ENCODE data around the gene FHOD1. TPM values are rescaled to one million over a fixed set of nuclear protein-coding genes. Genes with fewer than 3 reads are reported as not detected.

FHOD1 gene
- total RNA-seq, 4 donors from 2014 or later = 9.7 to 15.5 (median 12.9) TPM

- no peak overlapping the region for H3K4me3 ChIP-seq
- peak; percentile 26 for ATAC-seq
- H3K4me1 ChIP-seq = peaks cover 0 to 47% (median 14%) of the 10 kb centered on the region in 3 donors
- TF ChIP-seq EP300 (IDR thresholded peaks at IDR 0.05) (no peak), POLR2A (IDR thresholded peaks at IDR 0.05) (no peak), CTCF (IDR thresholded peaks at IDR 0.05) (peak in 3 of 4 experiments; percentile 31 to 56 (median 38))
- no peaks in the 10 kb centered on the region for H3K27me3 ChIP-seq
- peaks cover 0 to 86% of the 10 kb centered on the region in 2 donors for H3K36me3 ChIP-seq
- WGBS, 2 donors (ENCODE audit: low coverage in 1 of 2) = 50 to 70% methylated on average over 1 to 2 of the region's 12 CpGs
- H3K9me3 ChIP-seq = no peaks in the 10 kb centered on the region
- H3K27ac ChIP-seq = no peak overlapping the region
These were observed 49.0 kb downstream of the FHOD1 start for GRCh38 chr16:67198238-67198734.

DNA sequence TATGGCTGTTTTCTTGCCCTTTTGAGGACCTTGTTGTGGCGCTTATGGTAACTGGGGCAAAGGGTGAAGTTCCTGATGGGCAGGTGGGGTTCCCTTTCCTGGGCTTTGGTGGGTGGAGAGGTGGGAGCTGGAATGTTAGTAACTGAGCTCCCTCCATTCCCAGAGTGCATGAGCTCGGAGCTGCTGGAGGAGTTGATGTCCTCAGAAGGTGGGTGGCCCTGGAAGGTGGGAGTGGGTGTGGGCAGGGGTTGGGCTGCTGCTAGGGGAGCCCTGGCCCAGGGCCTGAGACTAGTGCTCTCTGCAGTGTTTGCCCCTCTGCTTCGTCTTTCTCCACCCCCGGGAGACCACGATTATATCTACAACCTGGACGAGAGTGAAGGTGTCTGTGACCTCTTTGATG is 49.6 kb downstream of the FHOD1 start:
- Histone ChIP-seq H3K36me3 (peaks cover 0 to 82% of the 10 kb centered on the region in 2 donors), H3K27ac (no peak overlapping the region), H3K9me3 (no peaks in the 10 kb centered on the region), H3K4me1 (peaks cover 0 to 53% (median 20%) of the 10 kb centered on the region in 3 donors), H3K27me3 (no peaks in the 10 kb centered on the region), H3K4me3 (no peak overlapping the region)
- no peak for ATAC-seq
- 100% methylated on average over 1 of the region's 6 CpGs; no CpG with 5 or more reads in 1 of the 2 donors for WGBS, 2 donors (ENCODE audit: low coverage in 1 of 2)
- TF ChIP-seq EP300 (IDR thresholded peaks at IDR 0.05) (no peak), POLR2AphosphoS5 (IDR thresholded peaks at IDR 0.05) (no peak), POLR2A (IDR thresholded peaks at IDR 0.05) (no peak), CTCF (IDR thresholded peaks at IDR 0.05) (no peak)

- no peak overlapping the region for H3K27ac ChIP-seq
- no peaks in the 10 kb centered on the region for H3K9me3 ChIP-seq
- no CpG with 5 or more reads among the region's 1 CpG for WGBS, 2 donors (ENCODE audit: low coverage in 1 of 2)
- ATAC-seq = no peak
- H3K4me3 ChIP-seq = no peak overlapping the region
- peaks cover 0 to 58% (median 22%) of the 10 kb centered on the region in 3 donors for H3K4me1 ChIP-seq
- TF ChIP-seq EP300 (IDR thresholded peaks at IDR 0.05) (no peak), CTCF (IDR thresholded peaks at IDR 0.05) (no peak), POLR2A (IDR thresholded peaks at IDR 0.05) (no peak), POLR2AphosphoS5 (IDR thresholded peaks at IDR 0.05) (no peak)
- peaks cover 0 to 74% of the 10 kb centered on the region in 2 donors for H3K36me3 ChIP-seq
- no peaks in the 10 kb centered on the region for H3K27me3 ChIP-seq
These were observed 50.4 kb downstream of the FHOD1 start for GRCh38 chr16:67196881-67197280.

DNA sequence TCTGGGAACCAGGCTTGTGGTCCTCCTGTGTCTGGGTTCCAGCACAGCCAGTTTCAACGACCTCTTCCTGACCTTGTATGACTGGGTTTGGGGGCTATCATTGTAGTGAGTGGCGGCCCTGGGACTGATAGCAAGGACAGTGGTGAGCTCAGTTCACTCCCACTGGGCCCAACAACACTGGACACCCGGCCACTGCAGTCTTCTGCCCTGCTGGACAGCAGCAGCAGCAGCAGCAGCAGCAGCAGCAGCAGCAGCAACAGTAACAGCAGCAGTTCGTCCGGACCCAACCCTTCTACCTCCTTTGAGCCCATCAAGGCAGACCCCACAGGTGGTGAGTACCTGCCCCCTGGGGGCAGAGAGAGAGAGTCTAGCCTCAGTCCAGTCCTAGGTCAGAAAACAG is 51.6 kb downstream of the FHOD1 start:
- Histone ChIP-seq H3K4me1 (peaks cover 0 to 70% (median 28%) of the 10 kb centered on the region in 3 donors), H3K27ac (no peak overlapping the region), H3K9me3 (no peaks in the 10 kb centered on the region), H3K36me3 (peaks cover 0 to 65% of the 10 kb centered on the region in 2 donors), H3K27me3 (no peaks in the 10 kb centered on the region), H3K4me3 (no peak overlapping the region)
- no peak for TF ChIP-seq POLR2A (IDR thresholded peaks at IDR 0.05)
- no peak for TF ChIP-seq EP300 (IDR thresholded peaks at IDR 0.05)
- no peak for TF ChIP-seq POLR2AphosphoS5 (IDR thresholded peaks at IDR 0.05)
- no peak for TF ChIP-seq CTCF (IDR thresholded peaks at IDR 0.05)
- 65% methylated on average over 2 of the region's 5 CpGs; no CpG with 5 or more reads in 1 of the 2 donors for WGBS, 2 donors (ENCODE audit: low coverage in 1 of 2)
- no peak for ATAC-seq

- H3K4me1 ChIP-seq = peaks cover 0 to 64% (median 25%) of the 10 kb centered on the region in 3 donors
- TF ChIP-seq CTCF (IDR thresholded peaks at IDR 0.05) (no peak), POLR2A (IDR thresholded peaks at IDR 0.05) (no peak)
- no peaks in the 10 kb centered on the region for H3K9me3 ChIP-seq
- no peak for ATAC-seq
- H3K27ac ChIP-seq = no peak overlapping the region
- H3K4me3 ChIP-seq = no peak overlapping the region
- H3K36me3 ChIP-seq = peaks cover 0 to 62% of the 10 kb centered on the region in 2 donors
- no CpG with 5 or more reads among the region's 6 CpGs for WGBS, 2 donors (ENCODE audit: low coverage in 1 of 2)
- H3K27me3 ChIP-seq = no peaks in the 10 kb centered on the region
These were observed 53.0 kb downstream of the FHOD1 start for GRCh38 chr16:67194260-67194659.

Measured in gastroesophageal sphincter (tissue), 4 donors.